Neural progenitor cell (in vitro differentiated cells): Measurements from ENCODE around the gene FOXD2.

Experiments
- CTCF ChIP-seq: fragments of 200-600 bp; sonication (generic); IDR thresholded peaks from 2 replicates; pipeline ENCODE4 v1.5.1; 2017; ENCODE audit warnings: antibody characterized with exemption, mild to moderate bottlenecking
- EZH2 ChIP-seq: fragments of 200-600 bp; sonication (generic); IDR thresholded peaks from 2 replicates; pipeline ENCODE4 v1.6.1; 2017; ENCODE audit warnings: antibody characterized with exemption, mild to moderate bottlenecking, moderate library complexity

DNA sequence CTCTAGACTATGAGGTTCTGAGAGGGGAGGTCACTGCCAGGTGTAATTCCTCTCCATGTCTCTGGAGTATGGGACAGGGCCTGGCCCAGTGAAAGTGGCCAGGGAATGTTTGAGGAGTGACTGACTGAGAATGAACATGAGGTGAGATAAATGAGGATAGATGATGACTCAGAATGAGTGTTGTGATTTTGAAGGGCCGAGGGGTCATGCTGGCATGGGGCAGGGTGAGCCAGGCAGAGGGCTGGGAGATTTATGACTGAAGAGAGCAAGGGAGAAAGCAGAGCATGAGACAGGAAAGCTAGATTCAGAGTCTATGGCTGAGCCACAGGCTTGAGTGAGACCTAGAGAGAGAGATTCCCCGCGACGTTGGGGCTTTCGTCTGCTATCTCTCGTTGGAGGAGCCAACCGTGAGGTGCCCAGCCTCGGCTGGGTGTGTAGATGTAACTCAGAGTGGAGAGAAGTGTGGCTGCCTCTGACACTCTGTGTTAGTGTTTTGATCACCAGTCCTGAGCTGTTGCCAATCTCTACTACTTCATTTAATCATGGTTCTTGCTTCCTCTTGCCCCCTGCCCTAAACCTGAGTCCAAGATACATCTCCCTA lies 50.1 kb downstream of the FOXD2 start:
- TF ChIP-seq CTCF (no peak), EZH2 (no peak)
